CD4-positive, alpha-beta memory T cell (primary cell): ENCODE measurements around the gene FA2H. TPM values are rescaled to one million over a fixed set of nuclear protein-coding genes. Genes with fewer than 3 reads are reported as not detected.

Experiments used
- CTCF ChIA-PET: fragments of 350-600 bp; sonication (Branson Sonifier 250); formaldehyde crosslinking; loops from one replicate; lab custom pipeline; 2021; ENCODE audit warnings: inconsistent platforms; ENCODE audit not compliant: partially characterized antibody; lab: Charles Lee
- POLR2A ChIA-PET: fragments of 350-600 bp; sonication (Branson Sonifier 250); formaldehyde crosslinking; loops from one replicate; lab custom pipeline; 2021; ENCODE audit not compliant: partially characterized antibody; lab: Charles Lee
- DNase-seq, 5 donors: peaks; one replicate each; pipeline versions ENCODE4 v3.0.0 to v3.0.0-alpha.2; 2020 to 2022; ENCODE audit warnings: mixed read lengths in 1 of 5
- H3K27ac ChIP-seq: one replicate; pipeline ENCODE4 v1.7.0; 2013; ENCODE audit warnings: low read depth, low read length
- H3K27me3 ChIP-seq: 2 replicates; pipeline ENCODE4 v1.7.0; 2013; ENCODE audit warnings: mild to moderate bottlenecking, low read length, moderate library complexity; ENCODE audit not compliant: insufficient read depth
- H3K36me3 ChIP-seq: 2 replicates; pipeline ENCODE4 v1.7.0; 2013; ENCODE audit warnings: mild to moderate bottlenecking, low read length, moderate library complexity; ENCODE audit not compliant: insufficient read depth
- H3K4me1 ChIP-seq: 2 replicates; pipeline ENCODE4 v1.7.0; 2013; ENCODE audit warnings: mild to moderate bottlenecking, low read length, moderate library complexity; ENCODE audit not compliant: insufficient read depth
- H3K4me3 ChIP-seq, 2 donors: one replicate each; pipeline ENCODE4 v1.7.0; 2013; ENCODE audit warnings: low read length in 2 of 2, mild to moderate bottlenecking in 1 of 2
- H3K9me3 ChIP-seq, 2 donors: one replicate each; pipeline ENCODE4 v1.7.0; 2013; ENCODE audit warnings: low read length in 2 of 2, control low read depth in 1 of 2; ENCODE audit not compliant: control insufficient read depth in 1 of 2
- H3K27ac Mint-ChIP-seq, 7 donors: one replicate each; pipeline ENCODE4 v1.8.0; 2020 to 2021; ENCODE audit warnings: mixed read lengths in 7 of 7, mild to moderate bottlenecking in 6 of 7, inconsistent platforms in 3 of 7, moderate library complexity in 3 of 7
- H3K27me3 Mint-ChIP-seq, 2 donors: one replicate each; pipeline ENCODE4 v1.8.0; 2020 to 2021; ENCODE audit warnings: mixed read lengths in 2 of 2
- H3K36me3 Mint-ChIP-seq, 2 donors: one replicate each; pipeline ENCODE4 v1.8.0; 2020 to 2021; ENCODE audit warnings: mixed read lengths in 2 of 2, inconsistent platforms in 1 of 2, mild to moderate bottlenecking in 1 of 2
- H3K4me1 Mint-ChIP-seq, 4 donors: one replicate each; pipeline ENCODE4 v1.8.0; 2020 to 2021; ENCODE audit warnings: mixed read lengths in 4 of 4, mild to moderate bottlenecking in 1 of 4
- H3K4me3 Mint-ChIP-seq, 8 donors: one replicate each; pipeline ENCODE4 v1.8.0; 2020 to 2021; ENCODE audit warnings: mixed read lengths in 8 of 8, mild to moderate bottlenecking in 7 of 8, moderate library complexity in 6 of 8, inconsistent platforms in 3 of 8
- H3K9me3 Mint-ChIP-seq, 8 donors: one replicate each; pipeline ENCODE4 v1.8.0; 2020 to 2021; ENCODE audit warnings: mixed read lengths in 8 of 8, mild to moderate bottlenecking in 5 of 8, inconsistent platforms in 3 of 8, moderate library complexity in 1 of 8
- intact Hi-C: fragments of 100-400 bp; cut with micrococcal nuclease; formaldehyde crosslinking; loops from one replicate; pipeline ENCODE4 v1.15.1; 2023
- polyA plus RNA-seq, 2 donors: library from polyadenylated mRNA; unstranded; fragments of 300-500 nt; fragmentation: Illumina TruSeq; gene quantifications; one replicate each; pipeline ENCODE4 v1.2.3, GENCODE V29; 2021
- total RNA-seq, 2 experiments: library from RNA; stranded (reverse); gene quantifications; one replicate each; pipeline ENCODE4 v1.2.3, GENCODE V29; 2021

FA2H gene
- total and polyA plus RNA-seq, 4 experiments from 2014 or later = 0.17 to 0.21 TPM; not detected in 2

DNA sequence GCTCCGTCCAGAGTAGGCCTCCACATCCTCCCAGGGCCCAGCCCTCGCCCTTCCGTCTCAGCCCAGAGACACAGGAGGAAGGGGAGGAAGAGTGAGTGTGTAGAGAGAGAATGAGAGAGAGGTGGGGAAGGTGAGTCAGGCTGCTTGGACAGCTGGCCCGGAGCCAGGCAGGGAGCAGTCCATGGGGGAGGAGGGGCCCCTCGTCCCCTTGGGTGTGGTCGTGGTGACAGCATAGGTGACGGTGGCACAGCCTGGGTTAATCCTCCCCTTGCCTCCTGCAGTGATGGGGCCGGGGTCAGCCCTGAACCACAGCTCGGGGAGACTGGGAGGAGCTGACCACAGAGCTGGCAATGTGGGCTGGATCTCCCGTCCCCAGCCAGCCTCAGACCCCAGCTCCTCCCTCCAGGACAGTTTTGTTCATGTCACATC, 36.5 kb downstream of the FA2H start:
- CTCF ChIA-PET = no interaction called here
- POLR2A ChIA-PET = no interaction called here
- intact Hi-C loops = no loop called here
- Mint-ChIP-seq H3K27ac (no peak overlapping the region), H3K4me3 (no peak overlapping the region), H3K36me3 (no peaks in the 10 kb centered on the region), H3K27me3 (peaks cover 0 to 5% of the 10 kb centered on the region in 2 donors), H3K4me1 (no peaks in the 10 kb centered on the region), H3K9me3 (no peaks in the 10 kb centered on the region)
- Histone ChIP-seq H3K27ac (no peak overlapping the region), H3K27me3 (peaks cover 4% of the 10 kb centered on the region), H3K36me3 (no peaks in the 10 kb centered on the region), H3K4me1 (no peaks in the 10 kb centered on the region), H3K9me3 (no peaks in the 10 kb centered on the region), H3K4me3 (no peak overlapping the region)
- DNase-seq = no peak

DNA sequence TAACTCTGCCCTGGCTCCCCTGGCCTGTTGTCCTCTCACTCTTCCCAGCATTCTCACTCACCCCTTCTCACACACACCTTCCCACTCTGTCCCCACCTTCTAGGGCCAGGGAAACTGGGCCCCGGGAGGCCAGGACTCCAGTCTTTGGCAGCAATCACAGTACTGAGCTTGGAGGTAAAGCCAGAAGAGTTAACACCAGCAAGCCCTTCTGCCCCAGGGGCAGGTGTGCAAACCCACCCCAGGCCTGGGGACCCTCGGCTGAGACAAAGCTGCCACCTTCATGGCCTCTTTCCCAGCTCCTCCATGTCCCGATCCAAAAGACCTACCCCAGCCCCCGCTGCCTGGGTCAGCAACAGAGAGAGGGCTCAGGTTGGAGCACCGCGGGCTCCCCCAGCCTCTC, 37.1 kb downstream of the FA2H start:
- Histone ChIP-seq H3K4me1 (no peaks in the 10 kb centered on the region), H3K4me3 (no peak overlapping the region), H3K36me3 (no peaks in the 10 kb centered on the region), H3K9me3 (no peaks in the 10 kb centered on the region), H3K27ac (no peak overlapping the region), H3K27me3 (peaks cover 4% of the 10 kb centered on the region)
- no peak overlapping the region for H3K27ac Mint-ChIP-seq
- CTCF ChIA-PET = no interaction called here
- H3K4me1 Mint-ChIP-seq = no peaks in the 10 kb centered on the region
- POLR2A ChIA-PET = no interaction called here
- peaks cover 0 to 7% of the 10 kb centered on the region in 2 donors for H3K27me3 Mint-ChIP-seq
- no peaks in the 10 kb centered on the region for H3K9me3 Mint-ChIP-seq
- no peak for DNase-seq
- no peak overlapping the region for H3K4me3 Mint-ChIP-seq
- intact Hi-C loops = no loop called here
- no peaks in the 10 kb centered on the region for H3K36me3 Mint-ChIP-seq

DNA sequence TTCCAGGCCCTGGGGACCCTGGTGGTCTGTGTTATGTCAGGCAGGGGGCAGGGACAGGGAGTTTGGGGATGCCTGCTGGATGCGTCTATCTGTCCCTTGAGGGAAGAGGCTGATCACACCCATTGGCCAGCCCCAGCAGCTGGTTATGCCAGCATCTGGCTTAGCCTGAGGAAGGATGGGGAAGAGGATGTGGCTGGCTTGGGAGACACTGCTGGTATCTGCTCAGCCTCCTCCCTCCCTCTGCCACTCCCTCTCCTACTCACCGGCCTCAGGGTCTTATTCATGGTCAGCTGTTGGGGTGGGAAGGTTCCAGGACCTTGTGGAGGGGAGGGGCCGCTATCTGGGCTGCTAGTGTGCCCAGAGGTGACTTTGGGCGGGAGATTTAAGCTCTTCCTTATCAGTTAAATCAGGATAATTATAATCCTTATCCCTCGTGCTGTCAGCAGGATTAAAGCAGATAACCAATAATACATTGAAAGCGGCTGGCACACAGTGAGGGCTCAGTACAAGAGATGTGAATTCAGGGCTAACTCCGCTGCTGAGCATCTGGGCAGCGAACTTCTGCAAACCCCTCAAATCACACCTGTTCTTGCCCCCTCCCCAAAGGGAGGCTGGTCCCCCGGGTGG, 38.0 kb downstream of the FA2H start:
- DNase-seq = no peak

DNA sequence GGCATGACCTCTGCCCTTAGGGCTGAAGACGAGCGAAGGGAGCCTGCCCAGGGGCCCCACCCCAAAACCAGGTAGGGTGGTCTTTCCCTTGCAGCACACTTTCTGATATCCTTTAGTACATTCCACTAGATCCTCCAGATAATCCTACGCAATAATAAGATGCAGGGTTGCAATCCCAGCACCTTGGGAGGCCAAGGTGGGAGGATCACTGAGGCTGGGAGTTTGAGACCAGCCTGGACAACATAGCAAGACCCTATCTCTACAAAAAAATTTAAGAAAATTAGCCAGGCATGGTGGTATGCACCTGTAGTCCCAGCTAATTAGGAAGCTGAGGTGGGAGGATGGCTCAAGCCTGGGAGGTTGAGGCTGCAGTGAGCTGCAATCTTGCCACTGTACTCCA, 39.1 kb downstream of the FA2H start:
- no peak overlapping the region for H3K27ac ChIP-seq
- no peaks in the 10 kb centered on the region for H3K4me1 ChIP-seq
- H3K4me3 Mint-ChIP-seq = no peak overlapping the region
- H3K4me1 Mint-ChIP-seq = peaks cover 3 to 5% (median 3%) of the 10 kb centered on the region in 4 donors
- CTCF ChIA-PET = no interaction called here
- no peaks in the 10 kb centered on the region for H3K36me3 ChIP-seq
- H3K9me3 ChIP-seq = no peaks in the 10 kb centered on the region
- DNase-seq = no peak
- H3K27me3 Mint-ChIP-seq = peaks cover 0 to 7% of the 10 kb centered on the region in 2 donors
- POLR2A ChIA-PET = no interaction called here
- no peaks in the 10 kb centered on the region for H3K36me3 Mint-ChIP-seq
- H3K9me3 Mint-ChIP-seq = no peaks in the 10 kb centered on the region
- no peak overlapping the region for H3K27ac Mint-ChIP-seq
- H3K27me3 ChIP-seq = peaks cover 4% of the 10 kb centered on the region
- no peak overlapping the region for H3K4me3 ChIP-seq
- intact Hi-C loops = no loop called here

More for the DNA sequence above, 38.0 kb downstream of the FA2H start:
- ChIA-PET POLR2A (no interaction called here), CTCF (interaction anchor here (0.6 kb wide), 1 partner anchor 293 kb away, joined by 3 read pairs; no protein-coding TSS in a partner anchor)
- no peaks in the 10 kb centered on the region for H3K4me1 ChIP-seq
- H3K36me3 ChIP-seq = no peaks in the 10 kb centered on the region
- Mint-ChIP-seq H3K36me3 (no peaks in the 10 kb centered on the region), H3K9me3 (no peaks in the 10 kb centered on the region), H3K4me1 (no peaks in the 10 kb centered on the region), H3K27ac (no peak overlapping the region), H3K4me3 (no peak overlapping the region), H3K27me3 (peaks cover 0 to 7% of the 10 kb centered on the region in 2 donors)
- H3K27me3 ChIP-seq = peaks cover 4% of the 10 kb centered on the region
- H3K27ac ChIP-seq = no peak overlapping the region
- no peaks in the 10 kb centered on the region for H3K9me3 ChIP-seq
- H3K4me3 ChIP-seq = no peak overlapping the region
- intact Hi-C loops = no loop called here

DNA sequence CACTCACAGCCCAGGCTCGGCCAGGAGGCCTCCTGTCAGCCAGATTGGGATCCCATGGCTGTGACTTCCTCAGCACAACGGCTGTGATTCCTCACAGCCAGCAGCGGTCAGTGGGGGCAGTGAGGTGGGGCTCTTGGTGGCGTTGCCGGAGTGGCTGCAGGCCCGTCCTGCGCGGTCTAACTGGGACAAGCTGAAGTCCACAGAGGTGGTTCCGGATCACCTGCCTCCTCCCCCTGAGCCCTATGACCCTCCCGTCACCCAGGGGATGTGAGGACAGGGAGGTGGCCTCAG, 39.5 kb downstream of the FA2H start:
- H3K36me3 ChIP-seq = no peaks in the 10 kb centered on the region

DNA sequence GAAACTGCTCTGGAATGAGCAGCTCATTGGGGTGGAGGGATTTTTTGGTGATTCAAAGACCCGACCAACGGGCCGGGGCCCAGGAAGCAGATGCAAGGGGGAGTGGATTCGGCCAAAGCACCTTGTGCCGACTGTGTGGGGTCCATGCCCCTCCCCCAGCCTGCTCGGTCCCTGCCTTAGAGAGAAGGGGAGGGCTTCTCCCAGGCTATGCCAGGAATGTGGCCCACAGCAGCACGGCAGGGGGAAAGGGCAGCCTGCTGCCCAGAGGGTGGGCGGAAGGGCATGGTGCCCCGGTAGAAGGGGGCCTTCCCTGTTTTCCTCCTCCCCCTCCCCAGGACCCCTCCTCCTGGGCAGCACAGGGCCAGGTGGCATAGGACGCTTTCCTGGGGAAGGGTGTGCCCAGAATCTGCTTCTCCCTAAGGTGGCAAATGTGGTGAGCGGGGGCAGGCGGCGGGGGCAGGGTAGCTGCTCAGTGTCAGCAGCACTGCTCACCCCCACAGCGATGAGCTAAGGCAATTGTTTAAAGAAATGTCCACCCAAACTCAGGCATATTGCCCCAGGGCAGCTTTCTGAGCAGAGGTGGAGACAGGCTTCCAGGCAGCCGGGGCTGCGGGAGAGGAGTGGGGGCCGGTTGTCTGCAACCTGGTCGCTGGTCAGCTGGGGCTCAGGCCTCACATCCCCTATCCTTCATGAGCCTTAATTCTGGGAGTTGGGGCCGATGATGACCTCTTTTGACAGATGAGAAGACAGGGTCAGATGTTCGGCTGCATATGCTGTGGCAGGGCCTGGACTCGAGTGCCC, 40.1 kb downstream of the FA2H start:
- H3K4me1 ChIP-seq = peaks cover 6% of the 10 kb centered on the region
- CTCF ChIA-PET = interaction anchor here (0.6 kb wide), 1 partner anchor 357 kb away, joined by 3 read pairs; no protein-coding TSS in a partner anchor
- intact Hi-C loops = no loop called here

More for the DNA sequence above, 39.5 kb downstream of the FA2H start:
- no peaks in the 10 kb centered on the region for H3K36me3 Mint-ChIP-seq
- H3K9me3 Mint-ChIP-seq = no peaks in the 10 kb centered on the region
- Histone ChIP-seq H3K27ac (no peak overlapping the region), H3K9me3 (no peaks in the 10 kb centered on the region), H3K27me3 (peaks cover 4% of the 10 kb centered on the region), H3K4me3 (no peak overlapping the region), H3K4me1 (peaks cover 3% of the 10 kb centered on the region)
- ChIA-PET POLR2A (no interaction called here), CTCF (no interaction called here)
- intact Hi-C loops = no loop called here
- H3K4me3 Mint-ChIP-seq = no peak overlapping the region
- no peak overlapping the region for H3K27ac Mint-ChIP-seq
- H3K4me1 Mint-ChIP-seq = peaks cover 6 to 10% (median 8%) of the 10 kb centered on the region in 4 donors
- peaks cover 0 to 7% of the 10 kb centered on the region in 2 donors for H3K27me3 Mint-ChIP-seq
- DNase-seq = no peak

DNA sequence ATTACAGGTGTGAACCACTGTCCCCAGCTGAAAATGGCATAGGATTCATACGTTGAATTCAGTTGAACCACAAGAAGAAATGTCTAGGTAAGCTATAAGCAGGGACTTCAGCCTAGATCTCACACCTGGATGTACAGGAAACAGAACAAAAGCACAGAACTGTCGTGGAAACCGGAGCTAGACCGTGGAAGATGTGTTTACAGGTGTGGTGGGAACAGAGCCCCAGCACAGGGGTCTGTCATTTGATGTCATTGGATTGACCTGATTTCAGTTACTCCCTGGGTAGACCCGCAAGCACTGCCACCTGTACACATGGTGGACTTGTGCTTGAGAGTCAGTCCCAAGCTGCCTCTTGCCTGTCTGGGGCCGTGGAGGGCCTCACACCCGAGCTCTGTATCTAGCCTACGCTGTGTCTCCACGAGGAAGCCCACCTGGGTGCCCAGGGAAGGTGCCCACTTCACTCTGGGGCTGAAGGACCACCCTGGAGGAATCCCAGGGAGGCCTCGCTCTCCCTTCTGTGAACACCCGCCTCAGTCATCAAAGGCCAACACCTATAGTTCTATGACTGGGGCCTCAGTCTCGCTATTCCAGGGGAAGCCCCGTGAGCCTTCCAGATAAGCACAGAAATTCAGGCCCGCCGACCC, 41.8 kb downstream of the FA2H start:
- Mint-ChIP-seq H3K9me3 (no peaks in the 10 kb centered on the region), H3K27ac (no peak overlapping the region), H3K4me1 (peaks cover 7 to 16% (median 10%) of the 10 kb centered on the region in 4 donors), H3K27me3 (peaks cover 0 to 3% of the 10 kb centered on the region in 2 donors), H3K4me3 (no peak overlapping the region), H3K36me3 (no peaks in the 10 kb centered on the region)
- intact Hi-C loops = no loop called here
- no peak for DNase-seq
- ChIA-PET POLR2A (no interaction called here), CTCF (no interaction called here)
- no peaks in the 10 kb centered on the region for H3K36me3 ChIP-seq
- no peaks in the 10 kb centered on the region for H3K9me3 ChIP-seq
- H3K4me1 ChIP-seq = peaks cover 6% of the 10 kb centered on the region
- no peak overlapping the region for H3K4me3 ChIP-seq
- no peak overlapping the region for H3K27ac ChIP-seq
- H3K27me3 ChIP-seq = peaks cover 4% of the 10 kb centered on the region

More for the DNA sequence above, 40.1 kb downstream of the FA2H start:
- POLR2A ChIA-PET = no interaction called here
- Mint-ChIP-seq H3K27ac (no peak overlapping the region), H3K4me3 (no peak overlapping the region), H3K27me3 (peaks cover 0 to 3% of the 10 kb centered on the region in 2 donors), H3K4me1 (peaks cover 7 to 15% (median 9%) of the 10 kb centered on the region in 4 donors), H3K36me3 (no peaks in the 10 kb centered on the region), H3K9me3 (no peaks in the 10 kb centered on the region)
- DNase-seq = no peak
- Histone ChIP-seq H3K9me3 (no peaks in the 10 kb centered on the region), H3K4me3 (no peak overlapping the region), H3K36me3 (no peaks in the 10 kb centered on the region), H3K27ac (no peak overlapping the region), H3K27me3 (peaks cover 4% of the 10 kb centered on the region)
